Cardiac muscle cell (in vitro differentiated cells and primary cell): ENCODE data around the gene LDLRAP1. TPM values are rescaled to one million over a fixed set of nuclear protein-coding genes. Genes with fewer than 3 reads are reported as not detected.

Experiments used
- DNase-seq, 2 donors: peaks; one replicate each; pipeline versions ENCODE4 v3.0.0 to v3.0.0-alpha.2; 2010 to 2017; ENCODE audit warnings: low read depth in 1 of 2, low spot score in 1 of 2
- H3K27ac ChIP-seq: fragments of 200-600 bp; sonication (generic); 2 replicates; pipeline ENCODE4 v1.5.1; 2016
- H3K27me3 ChIP-seq: fragments of 200-600 bp; sonication (generic); 2 replicates; pipeline ENCODE4 v1.6.0; 2016; ENCODE audit warnings: control low read depth
- H3K36me3 ChIP-seq: fragments of 200-600 bp; sonication (generic); 2 replicates; pipeline ENCODE4 v1.5.1; 2016; ENCODE audit warnings: control low read depth
- H3K4me1 ChIP-seq: fragments of 200-600 bp; sonication (generic); 2 replicates; pipeline ENCODE4 v1.8.1; 2017; ENCODE audit warnings: low read depth, mild to moderate bottlenecking, mixed run types
- H3K4me3 ChIP-seq: fragments of 200-600 bp; sonication (generic); 2 replicates; pipeline ENCODE4 v1.5.1; 2016; ENCODE audit warnings: mild to moderate bottlenecking
- H3K9me3 ChIP-seq: fragments of 200-600 bp; sonication (generic); 2 replicates; pipeline ENCODE4 v1.5.1; 2017; ENCODE audit warnings: low read depth, mild to moderate bottlenecking, control low read depth
- CTCF ChIP-seq: IDR thresholded peaks from 2 replicates; pipeline ENCODE4 v1.5.1; 2012; ENCODE audit warnings: low read depth, mild to moderate bottlenecking, low read length
- polyA plus RNA-seq: library from polyadenylated mRNA; unstranded; fragments of >200 nt; fragmentation: Nextera tagmentation; extraction: Ambion mirVana; gene quantifications from 2 replicates; pipeline ENCODE4 v1.2.1, GENCODE V29; 2016
- total RNA-seq: library from RNA; depleted of rRNA; stranded (reverse); fragments of >200 nt; gene quantifications from 2 replicates; pipeline ENCODE4 v1.2.3, GENCODE V29; 2016

LDLRAP1 gene
- total and polyA plus RNA-seq, 2 experiments from 2014 or later, result 16.4 to 21.8 TPM

GRCh38 chr1:25573961-25574360 lies 30.6 kb downstream of the LDLRAP1 start:
- peaks cover 4% of the 10 kb centered on the region for H3K4me1 ChIP-seq
- no peak overlapping the region for H3K27ac ChIP-seq
- H3K4me3 ChIP-seq, result no peak overlapping the region
- DNase-seq, result no peak
- TF ChIP-seq CTCF, result no peak
- H3K9me3 ChIP-seq, result no peaks in the 10 kb centered on the region
- no peaks in the 10 kb centered on the region for H3K27me3 ChIP-seq
- H3K36me3 ChIP-seq, result no peaks in the 10 kb centered on the region

- Histone ChIP-seq H3K27me3 (no peaks in the 10 kb centered on the region), H3K4me1 (peaks cover 4% of the 10 kb centered on the region), H3K36me3 (no peaks in the 10 kb centered on the region), H3K4me3 (no peak overlapping the region), H3K27ac (no peak overlapping the region), H3K9me3 (no peaks in the 10 kb centered on the region)
- no peak for DNase-seq
- TF ChIP-seq CTCF, result no peak
Observed at GRCh38 chr1:25575191-25575590, 31.8 kb downstream of the LDLRAP1 start.

- no peaks in the 10 kb centered on the region for H3K36me3 ChIP-seq
- no peak for TF ChIP-seq CTCF
- H3K27me3 ChIP-seq, result no peaks in the 10 kb centered on the region
- no peak overlapping the region for H3K4me3 ChIP-seq
- no peak overlapping the region for H3K27ac ChIP-seq
- no peaks in the 10 kb centered on the region for H3K9me3 ChIP-seq
- H3K4me1 ChIP-seq, result peaks cover 4% of the 10 kb centered on the region
- no peak for DNase-seq
Observed at GRCh38 chr1:25576459-25577133, 33.2 kb downstream of the LDLRAP1 start.

- no peak for DNase-seq
- Histone ChIP-seq H3K9me3 (no peaks in the 10 kb centered on the region), H3K27me3 (no peaks in the 10 kb centered on the region), H3K4me1 (peaks cover 4% of the 10 kb centered on the region), H3K36me3 (no peaks in the 10 kb centered on the region), H3K4me3 (no peak overlapping the region), H3K27ac (no peak overlapping the region)
- TF ChIP-seq CTCF, result no peak
Observed at GRCh38 chr1:25577134-25577920, 33.9 kb downstream of the LDLRAP1 start.

- DNase-seq, result no peak
- H3K27ac ChIP-seq, result no peak overlapping the region
- no peak for TF ChIP-seq CTCF
Observed at GRCh38 chr1:25579292-25580252, 36.2 kb downstream of the LDLRAP1 start.

More at GRCh38 chr1:25579292-25580252, 36.2 kb downstream of the LDLRAP1 start:
- Histone ChIP-seq H3K4me1 (peaks cover 4% of the 10 kb centered on the region), H3K27me3 (no peaks in the 10 kb centered on the region), H3K9me3 (no peaks in the 10 kb centered on the region), H3K4me3 (no peak overlapping the region), H3K36me3 (no peaks in the 10 kb centered on the region)
